Measurements from ENCODE around the gene DDX43.
"Not testable (repeated sequence)": the region's sequence is repeated elsewhere in the genome, so short reads cannot be mapped to it uniquely, and the experiment has no call there.

DDX43 gene

DNA sequence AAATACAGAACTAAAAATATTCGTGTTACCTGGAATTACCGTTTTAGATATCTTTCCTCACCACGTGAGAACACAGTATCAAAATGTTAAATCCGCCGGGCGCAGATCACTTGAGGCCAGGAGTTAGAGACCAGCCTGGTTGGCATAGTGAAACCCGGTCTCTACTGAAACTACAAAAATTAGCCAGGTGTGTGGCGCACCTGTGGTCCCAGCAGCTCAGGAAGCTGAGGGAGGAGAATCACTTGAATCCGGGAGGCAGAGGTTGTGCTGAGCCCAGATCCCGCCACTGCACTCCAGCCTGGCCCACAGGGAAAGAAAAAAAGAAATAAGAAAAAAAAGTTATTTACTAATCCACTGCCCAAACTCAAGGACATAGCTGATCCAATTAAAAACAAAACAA lies 4.8 kb upstream of the DDX43 start:
- DNase-seq: no peak

DNA sequence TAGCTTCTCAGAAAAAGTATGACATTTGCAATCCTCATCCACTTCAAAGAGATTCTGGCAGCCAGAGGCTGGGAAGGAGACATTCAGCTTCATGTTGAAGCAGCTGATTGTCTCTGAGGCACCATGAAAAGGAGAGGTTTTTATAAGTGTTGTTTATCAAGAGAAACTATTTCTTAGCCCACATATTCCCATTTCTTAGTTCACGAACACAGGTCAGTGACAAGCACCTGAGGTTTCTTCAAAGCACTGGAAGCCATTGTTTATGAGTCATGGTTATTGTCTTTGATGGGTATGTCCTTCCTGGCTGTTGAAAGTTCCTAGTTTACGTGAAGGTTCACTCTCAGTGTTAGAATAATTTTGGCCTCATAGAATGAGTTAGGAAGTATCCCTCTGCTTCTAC lies 3.0 kb upstream of the DDX43 start:
- DNase-seq: no peak

DNA sequence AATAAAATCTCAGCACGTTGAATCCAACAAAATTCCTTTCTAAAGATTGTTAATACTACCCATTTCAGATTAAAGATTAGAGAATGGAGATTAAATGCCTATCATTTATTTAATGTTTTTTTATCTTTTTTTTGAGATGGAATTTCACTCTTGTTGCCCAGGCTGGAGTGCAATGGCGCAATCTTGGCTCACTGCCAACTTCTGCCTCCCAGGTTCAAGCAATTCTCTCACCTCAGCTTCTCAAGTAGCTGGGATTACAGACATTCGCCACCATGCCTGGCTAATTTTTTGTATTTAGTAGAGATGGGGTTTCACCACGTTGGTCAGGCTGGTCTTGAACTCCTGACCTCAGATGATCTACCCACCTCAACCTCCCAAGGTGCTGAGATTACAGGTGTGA lies 2.4 kb upstream of the DDX43 start:
- DNase-seq: not testable (repeated sequence)

DNA sequence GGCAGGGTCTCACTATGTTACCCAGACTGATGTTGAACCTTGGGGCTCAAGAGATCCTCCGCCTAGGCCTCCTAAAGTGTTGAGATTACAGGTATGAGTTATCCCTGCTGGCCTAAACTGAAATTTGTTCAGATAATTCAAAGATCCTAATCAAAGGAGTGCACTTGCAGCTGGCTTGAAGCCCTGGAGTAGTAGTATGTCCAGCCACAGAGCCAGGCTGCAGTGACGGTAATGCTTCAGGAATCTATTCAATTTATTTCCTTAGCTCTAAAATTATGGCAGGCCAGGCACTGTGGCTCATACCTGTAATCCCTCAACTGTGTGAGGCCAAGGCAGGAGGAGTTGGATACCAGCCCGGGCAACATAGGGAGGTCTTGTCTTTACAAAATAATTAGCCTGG lies 1.4 kb upstream of the DDX43 start:
- DNase-seq: no peak

DNA sequence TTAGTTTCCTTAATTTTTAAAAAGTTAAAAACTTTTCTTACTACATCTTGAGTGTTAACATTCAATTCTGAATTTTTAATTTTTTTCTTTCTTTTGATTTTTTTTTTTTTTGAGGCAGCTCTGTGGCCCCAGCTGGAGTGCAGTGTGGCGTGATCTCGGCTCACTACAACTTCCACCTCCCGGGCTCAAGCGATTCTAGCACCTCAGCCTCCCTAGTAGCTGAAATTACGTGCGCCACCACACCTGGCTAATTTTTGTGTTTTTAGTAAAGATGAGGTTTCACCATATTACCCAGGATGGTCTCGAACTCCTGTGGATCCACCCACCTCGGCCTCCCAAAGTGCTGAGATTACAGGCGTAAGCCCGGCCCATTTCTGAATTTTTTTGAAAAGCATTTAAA lies 1.2 kb downstream of the DDX43 start:
- no peak for DNase-seq

DNA sequence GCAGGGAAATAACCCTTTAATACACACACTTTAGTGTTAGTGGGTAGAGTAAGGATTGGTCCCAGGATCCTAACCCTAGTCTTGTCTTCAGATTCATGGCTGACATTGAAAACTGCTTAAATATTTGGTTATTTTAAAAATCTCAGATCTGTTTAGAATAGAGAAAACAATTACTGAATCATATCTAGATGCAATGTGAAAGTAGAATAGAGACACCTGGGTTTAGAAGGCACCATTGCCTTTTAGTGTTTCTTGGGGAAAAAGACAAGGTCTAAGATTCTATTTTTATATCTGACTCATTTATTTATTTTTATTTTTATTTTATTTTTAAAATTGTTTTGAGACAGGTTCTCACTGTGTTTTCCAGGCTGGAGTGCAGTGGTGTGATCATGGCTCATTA lies 6.0 kb downstream of the DDX43 start:
- no peak for DNase-seq

DNA sequence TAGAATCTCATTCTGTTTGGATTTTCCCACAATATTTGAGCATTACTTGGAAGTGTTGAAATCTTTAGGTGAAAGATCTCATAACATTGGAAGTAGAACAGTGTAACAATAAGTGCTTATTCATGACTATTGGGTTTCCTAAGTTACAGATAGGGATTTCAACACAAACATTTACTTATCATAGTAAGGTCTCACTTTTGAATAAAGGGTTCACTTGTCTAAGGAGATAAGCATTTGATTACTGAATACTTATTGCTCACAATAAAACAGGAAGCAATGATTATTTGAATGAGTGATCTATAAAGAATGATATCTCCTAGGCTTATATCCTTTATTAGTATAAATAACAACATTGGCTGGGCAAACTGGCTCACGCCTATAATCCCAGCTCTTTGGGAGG lies 14.8 kb downstream of the DDX43 start:
- no peak for DNase-seq

DNA sequence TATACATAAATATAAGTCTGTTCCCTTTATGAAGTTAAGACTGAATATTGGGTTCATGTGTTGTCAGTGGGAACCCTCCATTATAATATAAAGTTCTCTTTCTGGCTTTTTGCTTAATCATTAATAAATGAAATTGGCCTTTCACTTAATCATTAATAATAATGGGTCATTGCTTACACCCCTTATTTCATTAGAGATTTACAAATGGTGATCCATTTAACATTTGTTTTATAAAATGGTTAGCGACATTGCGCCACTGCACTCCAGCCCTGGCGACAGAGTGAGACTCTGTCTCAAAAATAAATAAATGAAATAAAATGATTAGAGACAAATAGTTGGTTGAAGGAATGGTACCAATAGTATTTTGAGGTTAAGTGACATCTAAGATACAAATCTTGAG lies 18.5 kb downstream of the DDX43 start:
- DNase-seq: no peak

DNA sequence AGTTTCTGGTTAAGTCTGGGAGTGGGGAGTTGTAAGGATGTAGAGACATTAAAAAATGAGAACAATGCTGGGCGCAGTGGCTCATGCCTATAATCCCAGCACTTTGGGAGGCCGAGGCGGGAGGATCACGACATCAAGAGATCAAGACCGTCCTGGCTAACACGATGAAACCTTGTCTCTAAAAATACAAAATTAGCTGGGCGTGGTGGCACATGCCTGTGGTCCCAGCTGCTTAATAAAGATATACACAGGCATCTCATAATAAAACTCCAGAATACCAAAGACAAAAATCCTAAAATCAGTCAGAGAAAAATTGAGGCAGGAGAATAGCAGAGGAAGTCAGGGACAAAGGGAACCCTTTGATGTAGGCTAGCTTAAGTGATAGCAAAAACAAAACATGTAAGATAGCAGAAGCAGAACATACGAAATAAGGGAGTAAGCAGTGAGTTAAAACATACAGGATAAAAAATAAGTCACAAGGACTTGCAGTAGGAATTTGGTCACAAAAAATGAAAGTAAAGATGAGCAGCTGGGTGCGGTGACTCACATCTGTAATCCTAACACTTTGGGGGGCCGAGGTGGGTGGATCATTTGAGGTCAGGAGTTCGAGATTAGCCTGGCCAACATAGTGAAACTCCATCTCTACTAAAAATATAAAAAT lies 23.6 kb downstream of the DDX43 start:
- DNase-seq: no peak

DNA sequence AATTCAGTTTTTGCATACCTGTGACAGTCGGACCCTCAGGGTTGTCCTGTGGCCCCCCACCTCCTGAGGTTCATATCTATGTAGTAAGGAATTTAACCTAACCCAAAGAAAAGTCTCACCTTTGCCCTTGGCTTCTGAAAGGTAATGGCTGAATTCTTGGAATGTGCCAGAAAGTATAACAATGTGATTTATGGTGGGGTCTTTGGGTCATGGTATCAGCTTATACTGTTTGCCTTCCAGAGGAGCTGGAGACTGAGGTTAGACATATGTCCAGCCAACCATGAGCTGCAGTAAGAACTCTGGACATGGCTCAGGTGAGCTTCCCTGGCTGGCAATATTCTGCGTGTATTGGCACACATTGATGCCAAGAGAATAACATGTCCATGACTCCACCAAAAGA lies 26.9 kb downstream of the DDX43 start:
- DNase-seq: no peak

DNA sequence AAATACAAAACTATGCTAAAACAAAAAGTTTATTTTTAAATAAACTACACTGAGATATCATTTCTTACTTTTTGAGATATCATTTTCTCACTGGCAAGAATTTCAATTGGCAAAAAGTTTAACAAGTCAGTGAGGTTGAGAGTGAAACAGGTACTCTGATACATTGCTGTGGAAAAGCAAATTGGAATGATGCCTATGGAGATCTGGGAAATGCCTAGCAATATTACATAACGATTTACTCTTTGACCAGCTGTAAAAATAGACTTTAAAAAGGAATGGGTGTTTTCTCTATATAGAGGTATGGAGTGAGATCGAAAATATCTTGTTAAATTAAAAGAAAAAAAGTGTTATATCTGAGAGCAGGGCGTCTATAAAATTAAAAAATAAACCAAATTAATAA lies 40.6 kb downstream of the DDX43 start:
- DNase-seq: no peak

DNA sequence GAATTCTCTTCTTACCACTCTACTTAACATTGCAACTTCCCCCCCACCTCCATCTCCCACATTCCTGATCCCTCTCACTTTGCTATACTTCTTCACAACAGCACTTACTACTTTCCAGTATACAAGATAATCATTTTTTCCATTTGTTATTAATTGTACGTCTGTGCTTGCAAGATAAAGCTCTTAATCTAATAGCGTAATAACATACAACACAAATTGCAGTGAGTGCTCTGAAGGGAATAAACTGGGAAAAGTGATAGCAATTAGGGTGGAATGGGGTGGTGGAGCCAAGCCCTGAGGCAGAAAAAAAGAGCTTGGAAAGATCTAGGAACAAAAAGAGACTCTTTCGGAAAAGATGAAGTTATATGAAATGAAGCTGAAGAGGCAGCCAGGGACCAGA lies 48.9 kb downstream of the DDX43 start:
- no peak for DNase-seq

DNA sequence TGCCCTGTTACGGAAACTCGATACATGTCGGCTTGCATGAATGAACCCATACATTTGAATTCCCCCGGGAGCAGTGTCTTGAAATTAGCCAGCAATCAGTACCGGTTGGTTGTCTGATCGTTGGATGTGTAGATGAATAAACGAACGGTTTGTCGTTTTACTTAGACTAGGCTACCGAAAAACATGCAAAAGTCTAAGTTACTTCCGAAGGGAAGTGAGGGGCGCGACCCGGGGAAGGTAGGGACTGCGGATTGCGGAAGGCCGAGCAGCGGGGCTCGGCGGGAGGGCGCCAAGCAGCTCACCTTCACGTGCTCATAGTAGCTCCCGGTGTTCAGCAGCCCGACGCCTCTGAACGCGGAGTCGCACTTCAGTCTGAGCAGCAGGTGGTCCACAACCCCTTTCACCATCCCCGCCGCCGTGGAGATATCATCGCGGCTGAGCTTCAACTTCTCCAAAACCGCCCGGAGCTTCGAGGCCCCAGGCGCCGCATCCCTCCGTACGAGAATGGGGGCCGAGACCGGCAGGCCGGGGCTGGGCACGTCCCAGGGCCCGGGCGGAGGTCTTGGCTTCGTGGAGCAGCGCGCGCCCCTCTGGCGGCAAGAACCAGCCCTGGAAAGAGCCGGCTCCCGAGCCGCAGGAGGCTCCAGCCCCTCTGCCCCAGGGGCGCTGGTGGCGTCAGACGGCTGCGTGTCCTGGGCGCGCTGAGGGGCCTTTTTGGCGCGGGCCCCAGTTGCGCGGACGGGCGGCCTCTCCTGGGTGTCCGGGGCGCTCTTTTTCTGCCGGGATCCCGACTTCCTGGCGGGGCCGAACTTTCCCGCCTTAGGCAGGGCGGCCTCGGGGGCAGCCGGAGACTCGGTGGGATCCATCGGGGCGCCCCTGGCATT lies 56.8 kb downstream of the DDX43 start:
- DNase-seq: peak; percentile 39

DNA sequence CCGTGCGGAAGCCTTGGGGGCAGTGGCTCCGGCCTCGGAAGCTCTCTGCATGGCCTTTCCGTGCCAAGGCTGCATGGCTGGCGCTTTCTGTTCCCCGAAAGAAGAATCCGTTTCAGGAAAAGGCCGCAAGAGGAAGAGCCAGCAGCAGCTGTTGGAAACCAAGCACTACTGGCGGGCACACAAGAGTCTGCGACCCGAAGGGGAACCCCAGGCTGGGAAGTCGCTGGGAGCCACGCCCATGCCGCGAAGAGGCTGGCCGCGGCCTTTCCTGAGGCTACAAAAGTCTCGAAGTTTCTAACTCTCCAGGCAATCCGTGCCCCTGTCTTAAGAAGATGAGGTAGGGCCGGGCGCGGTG lies 57.5 kb downstream of the DDX43 start, which contains the start of gene CGAS:
Gene CGAS (minus strand): TSS at position 191 of the 355 bp plus-strand sequence. CDS start 116 bp downstream, at position 75.
- DNase-seq: no peak

DNA sequence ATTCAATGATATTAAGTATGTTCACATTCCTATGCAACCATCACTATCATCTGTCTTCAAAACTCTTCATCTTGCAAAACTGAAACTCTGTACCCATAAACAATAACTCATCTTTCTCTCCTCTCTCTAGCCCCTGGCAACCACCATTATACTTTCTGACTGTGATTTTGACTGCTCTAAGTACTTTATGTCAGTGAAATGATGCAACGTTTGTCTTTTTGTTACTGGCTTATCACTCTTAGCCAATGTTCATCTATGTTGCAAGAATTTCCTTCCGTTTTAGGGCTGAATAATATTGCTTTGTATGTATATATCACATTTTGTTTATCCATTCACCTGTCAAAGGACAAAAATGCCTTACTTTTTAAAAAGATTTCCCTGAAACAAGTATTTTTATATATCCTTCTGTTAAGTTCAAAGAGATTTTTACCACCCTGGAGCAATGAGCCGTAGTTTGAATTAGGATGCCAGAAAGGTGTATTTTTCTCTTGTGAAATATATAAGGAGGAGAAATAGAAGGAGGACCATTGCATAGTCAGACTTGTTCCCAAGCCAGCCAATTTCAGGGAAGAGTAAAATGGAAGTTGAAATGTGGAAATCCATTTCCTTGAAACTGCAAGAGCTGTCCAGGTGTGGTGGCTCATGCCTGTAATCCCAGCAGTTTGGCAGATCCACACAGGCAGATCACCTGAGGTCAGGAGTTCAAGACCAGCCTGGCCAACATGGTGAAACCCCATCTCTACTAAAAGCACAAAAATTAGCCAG lies 61.4 kb downstream of the DDX43 start:
- DNase-seq: no peak

DNA sequence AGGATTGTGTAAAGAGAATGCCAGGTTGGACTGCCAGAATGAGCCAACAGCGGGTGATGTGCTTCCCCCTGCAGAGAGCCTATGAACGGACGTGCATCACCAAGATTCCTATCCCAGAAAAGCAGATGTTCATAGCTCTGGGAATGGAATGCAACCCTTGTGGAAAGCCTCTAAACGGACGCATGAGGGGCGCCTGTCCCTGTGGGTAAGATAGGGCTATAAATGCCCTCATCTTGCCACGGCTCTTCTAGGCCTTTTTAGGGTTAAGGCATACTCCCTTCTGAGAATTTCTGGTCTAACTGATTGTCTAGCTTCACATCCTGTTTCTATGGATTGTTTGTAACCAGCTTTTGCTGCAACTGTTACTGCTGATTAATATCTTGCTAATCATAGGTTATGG lies 64.8 kb downstream of the DDX43 start:
- not testable (repeated sequence) for DNase-seq

DNA sequence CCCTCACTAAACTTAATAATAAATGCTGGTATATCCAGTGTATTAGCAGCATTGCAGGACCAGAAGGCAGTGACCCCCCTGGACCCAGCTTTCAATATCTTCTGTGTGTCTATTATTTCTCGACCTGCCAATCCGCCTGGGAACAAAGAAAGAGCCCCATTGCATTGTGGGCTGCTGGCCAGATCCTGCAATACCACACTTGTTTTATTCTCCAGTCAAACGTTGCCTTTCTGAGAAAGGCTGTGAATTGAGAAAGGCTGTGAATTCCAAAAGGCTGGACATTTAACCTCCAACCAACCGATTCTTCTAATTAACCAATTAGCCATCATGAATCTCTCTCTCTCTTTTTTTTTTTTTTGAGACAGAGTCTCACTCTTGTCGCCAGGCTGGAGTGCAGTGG lies 65.4 kb downstream of the DDX43 start:
- DNase-seq: no peak

DNA sequence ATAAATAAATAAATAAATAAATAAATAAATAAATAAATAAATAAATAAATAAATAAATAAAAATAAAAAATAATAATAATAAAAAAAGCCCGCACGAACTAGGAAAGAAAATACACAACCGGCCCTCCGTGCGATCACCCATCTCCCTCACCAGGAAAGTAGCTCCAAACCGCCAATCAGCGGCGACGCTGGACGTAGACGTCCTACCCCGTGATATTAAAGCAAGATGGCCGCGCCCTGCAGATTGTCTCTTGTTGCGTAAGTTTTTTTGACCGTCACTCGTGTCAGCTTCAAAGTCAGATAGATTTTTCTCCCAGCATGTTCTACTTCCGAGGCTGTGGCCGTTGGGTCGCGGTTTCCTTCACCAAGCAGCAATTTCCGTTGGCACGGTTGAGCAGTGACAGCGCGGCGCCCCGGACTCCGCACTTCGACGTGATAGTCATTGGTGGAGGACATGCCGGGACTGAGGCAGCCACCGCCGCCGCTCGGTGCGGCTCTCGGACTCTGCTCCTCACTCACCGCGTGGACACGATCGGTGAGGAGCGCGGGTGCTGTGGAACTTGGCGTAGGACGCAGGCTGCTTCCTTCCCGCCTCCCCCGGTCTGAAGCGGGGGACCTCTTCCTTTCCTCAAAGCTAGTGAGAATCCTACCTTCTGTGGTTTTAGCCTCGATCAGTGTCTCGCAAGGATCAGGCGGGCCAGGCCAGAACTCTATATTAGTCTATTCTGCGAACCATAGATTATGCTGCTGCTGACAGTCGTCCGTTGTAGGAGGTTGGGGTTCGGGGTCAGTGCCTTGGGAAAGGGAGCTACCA lies 67.1 kb downstream of the DDX43 start, which contains the start of gene MTO1:
Gene MTO1 (plus strand): TSS at position 201 of the 814 bp plus-strand sequence. CDS start 118 bp downstream, at position 319.
- DNase-seq: peak; percentile 88

Measured in NCI-H345 (cell line).